GM21723 (cell line): ENCODE data around the gene TRABD2B.

Experiments
- ATAC-seq: cut with Tn5 transposase; IDR thresholded peaks from one replicate; pipeline ENCODE4 v1.9.1; 2021; ENCODE audit warnings: mild to moderate bottlenecking, moderate library complexity; ENCODE audit not compliant: unreplicated experiment

The TRABD2B gene

GRCh38 chr1:48022306-48022705, 25.1 kb upstream of the TRABD2B start:
- ATAC-seq: no peak

- no peak for ATAC-seq
These were observed 24.6 kb upstream of the TRABD2B start for GRCh38 chr1:48021792-48022191.

GRCh38 chr1:48019714-48020315, 22.6 kb upstream of the TRABD2B start:
- no peak for ATAC-seq

GRCh38 chr1:48018799-48019198, 21.6 kb upstream of the TRABD2B start:
- no peak for ATAC-seq

GRCh38 chr1:48017716-48018115, 20.5 kb upstream of the TRABD2B start:
- ATAC-seq: no peak

- ATAC-seq: no peak
These were observed 19.3 kb upstream of the TRABD2B start for GRCh38 chr1:48016515-48016914.

GRCh38 chr1:48013270-48013669, 16.1 kb upstream of the TRABD2B start:
- no peak for ATAC-seq

GRCh38 chr1:48007047-48007446, 9.9 kb upstream of the TRABD2B start:
- no peak for ATAC-seq

GRCh38 chr1:48006264-48006663, 9.1 kb upstream of the TRABD2B start:
- no peak for ATAC-seq

GRCh38 chr1:48005253-48006117, 8.3 kb upstream of the TRABD2B start:
- ATAC-seq: no peak

GRCh38 chr1:48003741-48004531, 6.8 kb upstream of the TRABD2B start:
- ATAC-seq: no peak

GRCh38 chr1:48002142-48002541, 5.0 kb upstream of the TRABD2B start:
- ATAC-seq: no peak

GRCh38 chr1:48001696-48002095, 4.5 kb upstream of the TRABD2B start:
- no peak for ATAC-seq

GRCh38 chr1:48000883-48001282, 3.7 kb upstream of the TRABD2B start:
- ATAC-seq: no peak

- ATAC-seq: no peak
These were observed 1.9 kb upstream of the TRABD2B start for GRCh38 chr1:47999097-47999496.

GRCh38 chr1:47998396-47998990, 1.3 kb upstream of the TRABD2B start:
- no peak for ATAC-seq

- no peak for ATAC-seq
These were observed 569 bp downstream of the TRABD2B start for GRCh38 chr1:47996406-47997226.

- ATAC-seq: no peak
These were observed 1.2 kb downstream of the TRABD2B start for GRCh38 chr1:47996060-47996405.

GRCh38 chr1:47995306-47996050, 1.7 kb downstream of the TRABD2B start:
- no peak for ATAC-seq
